Stimulated activated CD8-positive, alpha-beta memory T cell treated with anti-CD3 and anti-CD28 coated beads, Interleukin-2, amount 100 ng/mL, for 1 hour (primary cell): Measurements from ENCODE around the gene DNAH2.
"Not testable (repeated sequence)": the region's sequence is repeated elsewhere in the genome, so short reads cannot be mapped to it uniquely, and the experiment has no call there.

Experiments used
- DNase-seq, 2 donors: peaks; one replicate each; pipeline ENCODE4 v3.0.0-alpha.2; 2020; ENCODE audit warnings: low read depth in 2 of 2

The DNAH2 gene

GRCh38 chr17:7775051-7775450 is 57.5 kb downstream of the DNAH2 start:
- no peak for DNase-seq

- DNase-seq, result no peak
Measured at GRCh38 chr17:7777017-7777416, 59.5 kb downstream of the DNAH2 start.

- DNase-seq, result no peak
Measured at GRCh38 chr17:7780736-7781135, 63.2 kb downstream of the DNAH2 start.

GRCh38 chr17:7781429-7781828 is 63.9 kb downstream of the DNAH2 start:
- DNase-seq, result no peak

- no peak for DNase-seq
Measured at GRCh38 chr17:7782240-7782639, 64.7 kb downstream of the DNAH2 start.

GRCh38 chr17:7786866-7787265 is 69.3 kb downstream of the DNAH2 start:
- no peak for DNase-seq

GRCh38 chr17:7789131-7789530 is 71.6 kb downstream of the DNAH2 start:
- DNase-seq, result no peak

- DNase-seq, result no peak
Measured at GRCh38 chr17:7790150-7790549, 72.6 kb downstream of the DNAH2 start.

- DNase-seq, result no peak
Measured at GRCh38 chr17:7792611-7793010, 75.1 kb downstream of the DNAH2 start.

- DNase-seq, result no peak
Measured at GRCh38 chr17:7794075-7794663, 76.6 kb downstream of the DNAH2 start.

- no peak for DNase-seq
Measured at GRCh38 chr17:7797976-7798375, 80.4 kb downstream of the DNAH2 start.

- no peak for DNase-seq
Measured at GRCh38 chr17:7798839-7799238, 81.3 kb downstream of the DNAH2 start.

GRCh38 chr17:7803981-7804380 is 86.4 kb downstream of the DNAH2 start:
- no peak for DNase-seq

- no peak for DNase-seq
Measured at GRCh38 chr17:7806587-7806986, 89.0 kb downstream of the DNAH2 start.

- no peak for DNase-seq
Measured at GRCh38 chr17:7807206-7807605, 89.7 kb downstream of the DNAH2 start.

- DNase-seq, result no peak
Measured at GRCh38 chr17:7809086-7809790, 91.7 kb downstream of the DNAH2 start.

GRCh38 chr17:7809791-7810343 is 92.3 kb downstream of the DNAH2 start:
- not testable (repeated sequence) for DNase-seq

GRCh38 chr17:7811251-7811650 is 93.7 kb downstream of the DNAH2 start:
- no peak for DNase-seq

- DNase-seq, result no peak
Measured at GRCh38 chr17:7814969-7815368, 97.4 kb downstream of the DNAH2 start.

GRCh38 chr17:7816926-7817642 is 99.5 kb downstream of the DNAH2 start:
- no peak for DNase-seq

- DNase-seq, result no peak
Measured at GRCh38 chr17:7817643-7817964, 100.1 kb downstream of the DNAH2 start.

GRCh38 chr17:7818026-7818425 is 100.5 kb downstream of the DNAH2 start:
- DNase-seq, result no peak
